ENCODE results near the gene ACD. TPM values are rescaled to one million over a fixed set of nuclear protein-coding genes. Genes with fewer than 3 reads are reported as not detected.

Gene ACD
- total and polyA plus RNA-seq, 9 of the 15 experiments (the other 6 are each of a cell fraction or from before 2014, with no cell fraction given), result 4.2 to 47.4 (median 19.2) TPM

GRCh38 chr16:67666559-67667452, 6.7 kb upstream of the ACD start, which contains the start of the genes C16orf86 and ENKD1 (continued):
- TF ChIP-seq GTF3C2 (IDR thresholded peaks at IDR 0.05; ENCODE audit: borderline replicate concordance, extremely low read depth, insufficient read length) (no peak), ID3 (CRISPR knock-in tag; IDR thresholded peaks at IDR 0.05) (no peak), ID3 (tag; IDR thresholded peaks at IDR 0.05) (no peak), SIN3A (IDR thresholded peaks at IDR 0.05; ENCODE audit: borderline replicate concordance in 2 of 2, control insufficient read depth in 1 of 2, low read depth in 2 of 2, low read length in 2 of 2) (peak; percentile 71 to 80; a peak in 3 of 4 replicates), MBD2 (IDR thresholded peaks at IDR 0.05; ENCODE audit: borderline replicate concordance, low read depth) (peak; percentile 64; the same call in 1 of the 2 replicates)

Data from K562 (cell line).